ENCODE data around the gene ZNRF1. TPM values are rescaled to one million over a fixed set of nuclear protein-coding genes. Genes with fewer than 3 reads are reported as not detected.

ZNRF1 gene
- total and polyA plus RNA-seq, 2 of the 13 experiments (the other 11 are each of a cell fraction or from before 2014, with no cell fraction given): 43.9 to 58.7 TPM

GRCh38 chr16:75083813-75084212 is 85.0 kb downstream of the ZNRF1 start (continued):
- TF ChIP-seq, protein P1, sequence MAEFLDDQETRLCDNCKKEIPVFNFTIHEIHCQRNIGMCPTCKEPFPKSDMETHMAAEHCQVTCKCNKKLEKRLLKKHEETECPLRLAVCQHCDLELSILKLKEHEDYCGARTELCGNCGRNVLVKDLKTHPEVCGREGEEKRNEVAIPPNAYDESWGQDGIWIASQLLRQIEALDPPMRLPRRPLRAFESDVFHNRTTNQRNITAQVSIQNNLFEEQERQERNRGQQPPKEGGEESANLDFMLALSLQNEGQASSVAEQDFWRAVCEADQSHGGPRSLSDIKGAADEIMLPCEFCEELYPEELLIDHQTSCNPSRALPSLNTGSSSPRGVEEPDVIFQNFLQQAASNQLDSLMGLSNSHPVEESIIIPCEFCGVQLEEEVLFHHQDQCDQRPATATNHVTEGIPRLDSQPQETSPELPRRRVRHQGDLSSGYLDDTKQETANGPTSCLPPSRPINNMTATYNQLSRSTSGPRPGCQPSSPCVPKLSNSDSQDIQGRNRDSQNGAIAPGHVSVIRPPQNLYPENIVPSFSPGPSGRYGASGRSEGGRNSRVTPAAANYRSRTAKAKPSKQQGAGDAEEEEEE (CRISPR knock-in tag; IDR thresholded peaks at IDR 0.05; ENCODE audit: borderline replicate concordance): no peak
- TF ChIP-seq ZNF609 (CRISPR knock-in tag; IDR thresholded peaks at IDR 0.05; ENCODE audit: borderline replicate concordance) (no peak), ZNF337 (CRISPR knock-in tag; IDR thresholded peaks at IDR 0.05; ENCODE audit: borderline replicate concordance, low read depth) (no peak), ZMYM3 (CRISPR knock-in tag; IDR thresholded peaks at IDR 0.05) (0 out of 2 replicates have a peak, but pooled peaks have one; percentile 19), DZIP1 (CRISPR knock-in tag; IDR thresholded peaks at IDR 0.05) (no peak), FOSL1 (CRISPR knock-in tag; IDR thresholded peaks at IDR 0.05; ENCODE audit: borderline replicate concordance) (no peak), ZMYM4 (CRISPR knock-in tag; IDR thresholded peaks at IDR 0.05) (peak; percentile 30; the same call in 1 of the 2 replicates), SALL1 (CRISPR knock-in tag; IDR thresholded peaks at IDR 0.05) (peak; percentile 45; the same call in 1 of the 2 replicates), PAXIP1 (CRISPR knock-in tag; conservative IDR thresholded peaks at IDR 0.05) (0 out of 2 replicates have a peak, but pooled peaks have one; percentile 12), ZNF652 (CRISPR knock-in tag; IDR thresholded peaks at IDR 0.05; ENCODE audit: borderline replicate concordance, low read depth) (no peak), ADNP (CRISPR knock-in tag; IDR thresholded peaks at IDR 0.05) (no peak)
- TF ChIP-seq, protein P2, sequence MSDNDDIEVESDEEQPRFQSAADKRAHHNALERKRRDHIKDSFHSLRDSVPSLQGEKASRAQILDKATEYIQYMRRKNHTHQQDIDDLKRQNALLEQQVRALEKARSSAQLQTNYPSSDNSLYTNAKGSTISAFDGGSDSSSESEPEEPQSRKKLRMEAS (IDR thresholded peaks at IDR 0.05): peak; percentile 36
- TF ChIP-seq, protein P3, sequence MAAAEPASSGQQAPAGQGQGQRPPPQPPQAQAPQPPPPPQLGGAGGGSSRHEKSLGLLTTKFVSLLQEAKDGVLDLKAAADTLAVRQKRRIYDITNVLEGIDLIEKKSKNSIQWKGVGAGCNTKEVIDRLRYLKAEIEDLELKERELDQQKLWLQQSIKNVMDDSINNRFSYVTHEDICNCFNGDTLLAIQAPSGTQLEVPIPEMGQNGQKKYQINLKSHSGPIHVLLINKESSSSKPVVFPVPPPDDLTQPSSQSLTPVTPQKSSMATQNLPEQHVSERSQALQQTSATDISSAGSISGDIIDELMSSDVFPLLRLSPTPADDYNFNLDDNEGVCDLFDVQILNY (CRISPR knock-in tag; conservative IDR thresholded peaks at IDR 0.05): no peak

Data from HepG2 (cell line).